ENCODE data around the gene ZNF394. TPM values are rescaled to one million over a fixed set of nuclear protein-coding genes. Genes with fewer than 3 reads are reported as not detected.

ZNF394 gene
- total and polyA plus RNA-seq, 9 of the 15 experiments (the other 6 are each of a cell fraction or from before 2014, with no cell fraction given): 2.9 to 32.2 (median 24.2) TPM

GRCh38 chr7:99472561-99473314, 27.3 kb downstream of the ZNF394 start, which contains the start of gene ZNF789:
Gene ZNF789, plus strand, starts transcription at chr7:99472890. Its CDS starts 3,567 bp downstream, at chr7:99476457.
- peak; percentile 97 for FAIRE-seq
- peak; percentile 55; the same call in 1 of the 2 replicates for TF ChIP-seq ARID4B (CRISPR knock-in tag; IDR thresholded peaks at IDR 0.05)
- 0 out of 2 replicates have a peak, but pooled peaks have one; percentile 22 for TF ChIP-seq ZNF644 (tag; IDR thresholded peaks at IDR 0.05; ENCODE audit: low read depth)
- no peak for TF ChIP-seq SAFB2 (IDR thresholded peaks at IDR 0.05; ENCODE audit: borderline replicate concordance, low read depth, low read length, severe bottlenecking)
- TF ChIP-seq FOSL1 (tag; conservative IDR thresholded peaks at IDR 0.05): peak; percentile 26; the same call in 1 of the 2 replicates
- TF ChIP-seq SAP30 (IDR thresholded peaks at IDR 0.05; ENCODE audit: borderline replicate concordance, insufficient read depth, low read depth, low read length, poor library complexity, severe bottlenecking): peak; percentile 97
- no peak for TF ChIP-seq PPARD (CRISPR knock-in tag; IDR thresholded peaks at IDR 0.05)
- peak; percentile 96 for TF ChIP-seq SP2 (IDR thresholded peaks at IDR 0.05; ENCODE audit: extremely low read depth, low read depth, low read length, poor library complexity, severe bottlenecking)
- no peak for TF ChIP-seq TCFL5 (CRISPR knock-in tag; conservative IDR thresholded peaks at IDR 0.05)
- peak; percentile 54; the same call in 1 of the 2 replicates for TF ChIP-seq ARID1B (IDR thresholded peaks at IDR 0.05)
- TF ChIP-seq EP300 (IDR thresholded peaks at IDR 0.05; ENCODE audit: low read length): 0 out of 2 replicates have a peak, but pooled peaks have one; percentile 2
- peak; percentile 96 for TF ChIP-seq TAF1 (IDR thresholded peaks at IDR 0.05; ENCODE audit: control insufficient read depth, extremely low read depth, insufficient read depth, low read length, severe bottlenecking)
- TF ChIP-seq EGR1 (conservative IDR thresholded peaks at IDR 0.05): peak; percentile 74
- TF ChIP-seq CBX3 (IDR thresholded peaks at IDR 0.05; ENCODE audit: borderline replicate concordance in 1 of 2, low read length in 2 of 2): no peak; a peak in 1 of 3 replicates
- TF ChIP-seq GABPB1 (CRISPR knock-in tag; IDR thresholded peaks at IDR 0.05): peak; percentile 27; the same call in 1 of the 2 replicates
- peak; percentile 65 for TF ChIP-seq PHF20 (IDR thresholded peaks at IDR 0.05; ENCODE audit: partially characterized antibody)
- no peak for TF ChIP-seq ZBTB8A (IDR thresholded peaks at IDR 0.05; ENCODE audit: partially characterized antibody)

More at GRCh38 chr7:99472561-99473314, 27.3 kb downstream of the ZNF394 start, which contains the start of gene ZNF789:
- Histone ChIP-seq H3K36me3 (ENCODE audit: control insufficient read depth, insufficient read depth, low read length) (peaks cover 29% of the 10 kb centered on the region), H3K9ac (ENCODE audit: insufficient read depth in 1 of 2, low read depth in 2 of 2, low read length in 2 of 2) (peak within 1 kb of the TSS; percentile 85 to 97), H3K79me2 (ENCODE audit: control insufficient read depth, insufficient read depth, low read length) (peaks cover 54% of the 10 kb centered on the region), H3K27ac (ENCODE audit: extremely low read depth, low read depth, low read length) (peak within 1 kb of the TSS; percentile 92), H3K4me2 (ENCODE audit: insufficient read depth, low read length) (peak within 1 kb of the TSS; percentile 95), H2AFZ (ENCODE audit: low read depth, low read length) (peak within 1 kb of the TSS; percentile 91), H3K4me3 (peak within 1 kb of the TSS; percentile 92), H3K4me1 (replicated peaks in 1 of 2; ENCODE audit: control insufficient read depth in 2 of 2, insufficient read depth in 2 of 2, low read length in 2 of 2) (peaks cover 7 to 19% of the 10 kb centered on the region in 2 experiments; a peak in 4 of 5 replicates), H4K20me1 (replicated peaks; ENCODE audit: control insufficient read depth, insufficient read depth, low read length) (no peaks in the 10 kb centered on the region; the same call in 1 of the 2 replicates), H3K9me3 (replicated peaks; ENCODE audit: control insufficient read depth, insufficient read depth, low read depth, low read length) (no peaks in the 10 kb centered on the region), H3K27me3 (ENCODE audit: control insufficient read depth in 2 of 2, insufficient read depth in 2 of 2, low read length in 2 of 2) (no peaks in the 10 kb centered on the region), H3K9me1 (ENCODE audit: control insufficient read depth, insufficient read depth, low read length) (no peaks in the 10 kb centered on the region)
- BruUV-seq (replicated peaks): no TSS peak
- DNase-seq (ENCODE audit: extremely low read depth in 1 of 4, low spot score in 3 of 4): peak; percentile 99 to 100 (median 99)
- in situ Hi-C loops (cut with MboI) (no loop called here), intact Hi-C loops (cut with micrococcal nuclease) (loop anchor here (1.0 to 10.0 kb wide), 2 partner anchors 28 to 82 kb away; partner anchors contain the start of genes FAM200A, ZNF394 and ZNF655)
- CTCF ChIA-PET (ENCODE audit: low intra/inter-chr PET ratio): no interaction called here
- 1% methylated on average over 54 of the region's 56 CpGs for WGBS (ENCODE audit: insufficient coverage, low coverage, missing lambda C conversion rate)
- POLR2A ChIA-PET: interaction anchor here (0.7 to 1.7 kb wide), 10 partner anchors 10 to 85 kb away, joined by 3 to 8 read pairs (median 3); partner anchors contain the start of genes ZKSCAN5, ZNF394 and ZNF655
- peak; percentile 97 for ATAC-seq

Measured in K562 (cell line).